SK-N-SH (cell line): Measurements from ENCODE around the gene YY1. TPM values are rescaled to one million over a fixed set of nuclear protein-coding genes. Genes with fewer than 3 reads are reported as not detected.
A peak's percentile ranks its signal among the peaks of the same experiment; 100 is the strongest.
"Not testable (repeated sequence)": the region's sequence is repeated elsewhere in the genome, so short reads cannot be mapped to it uniquely, and the experiment has no call there.

Experiments
- CTCF ChIA-PET: fragments of 300-600, 350-600 bp; formaldehyde crosslinking; extraction: SDS; loops from one replicate; lab custom pipeline; 2021; lab: Yijun Ruan, JAX
- POLR2A ChIA-PET: fragments of 350-600 bp; sonication (Branson Sonifier 250); formaldehyde crosslinking; extraction: SDS; loops from one replicate; lab custom pipeline; 2020; ENCODE audit warnings: antibody characterized with exemption, inconsistent platforms; lab: Yijun Ruan, JAX
- DNase-seq: peaks from one replicate; pipeline ENCODE4 v3.0.0; 2012
- H2AFZ ChIP-seq: fragments of 200-600 bp; sonication (generic); 2 replicates; pipeline ENCODE4 v1.8.1; 2016; ENCODE audit warnings: antibody characterized with exemption, mild to moderate bottlenecking, low read depth
- H3F3A ChIP-seq: fragments of 200-600 bp; sonication (generic); replicated peaks from 2 replicates; pipeline ENCODE3; 2016; ENCODE audit warnings: antibody characterized with exemption, mild to moderate bottlenecking; ENCODE audit not compliant: insufficient read depth
- H3K27ac ChIP-seq, 2 experiments: fragments of 200-500 bp in 1 of 2; fragments of 200-600 bp in 1 of 2; sonication (Bioruptor generic) in 1 of 2; sonication (generic), shearing (Covaris generic) in 1 of 2; 2 replicates each; pipeline versions ENCODE4 v1.5.1 to v1.6.1; 2014 to 2016; ENCODE audit warnings: low read depth in 2 of 2, inconsistent platforms in 1 of 2, low read length in 1 of 2, mild to moderate bottlenecking in 1 of 2, mixed read lengths in 1 of 2
- H3K27me3 ChIP-seq: fragments of 200-600 bp; sonication (generic), shearing (Covaris generic); 2 replicates; pipeline ENCODE4 v1.6.1; 2016; ENCODE audit warnings: mixed run types; ENCODE audit not compliant: insufficient read depth
- H3K36me3 ChIP-seq, 2 experiments: fragments of 200-500 bp in 1 of 2; fragments of 200-600 bp in 1 of 2; sonication (Bioruptor generic) in 1 of 2; sonication (generic) in 1 of 2; replicated peaks in 1 of 2; 2 replicates each; pipeline versions ENCODE3 to v1.5.1; 2014 to 2016; ENCODE audit warnings: low read length in 1 of 2, mild to moderate bottlenecking in 1 of 2; ENCODE audit not compliant: insufficient read depth in 2 of 2, control insufficient read depth in 1 of 2
- H3K4me1 ChIP-seq, 2 experiments: fragments of 200-500 bp in 1 of 2; fragments of 200-600 bp in 1 of 2; sonication (Bioruptor generic) in 1 of 2; sonication (generic), shearing (Covaris generic) in 1 of 2; 2 replicates each; pipeline versions ENCODE4 v1.5.1 to v1.6.1; 2014 to 2016; ENCODE audit warnings: low read depth in 1 of 2, low read length in 1 of 2, mixed run types in 1 of 2; ENCODE audit not compliant: insufficient read depth in 2 of 2, control insufficient read depth in 1 of 2
- H3K4me2 ChIP-seq: fragments of 200-600 bp; sonication (generic), shearing (Covaris generic); 2 replicates; pipeline ENCODE4 v1.6.1; 2017; ENCODE audit warnings: mixed run types
- H3K4me3 ChIP-seq, 2 experiments: fragments of 200-500 bp in 1 of 2; fragments of 200-600 bp in 1 of 2; sonication (Bioruptor generic) in 1 of 2; sonication (generic), shearing (Covaris generic) in 1 of 2; 2 replicates each; pipeline versions ENCODE4 v1.5.1 to v1.8.1; 2014 to 2016; ENCODE audit warnings: low read depth in 2 of 2, inconsistent platforms in 1 of 2, low read length in 1 of 2, mild to moderate bottlenecking in 1 of 2, mixed read lengths in 1 of 2, moderate library complexity in 1 of 2
- H3K79me2 ChIP-seq: fragments of 200-600 bp; sonication (generic); 2 replicates; pipeline ENCODE4 v1.8.1; 2017; ENCODE audit warnings: mild to moderate bottlenecking; ENCODE audit not compliant: insufficient read depth
- H3K9ac ChIP-seq: fragments of 200-600 bp; sonication (generic); 2 replicates; pipeline ENCODE4 v1.6.1; 2017; ENCODE audit warnings: mixed run types
- H3K9me2 ChIP-seq: fragments of 200-600 bp; sonication (generic); 2 replicates; pipeline ENCODE4 v1.6.1; 2017; ENCODE audit warnings: mixed run types
- H3K9me3 ChIP-seq: fragments of 200-600 bp; sonication (generic); 2 replicates; pipeline ENCODE4 v1.6.1; 2017; ENCODE audit warnings: mixed run types, mild to moderate bottlenecking, moderate library complexity
- H4K20me1 ChIP-seq: fragments of 200-600 bp; sonication (generic); 2 replicates; pipeline ENCODE4 v1.6.1; 2017; ENCODE audit warnings: mild to moderate bottlenecking, mixed run types; ENCODE audit not compliant: insufficient read depth
- GABPA ChIP-seq: IDR thresholded peaks from 2 replicates; pipeline ENCODE4 v1.4.0; 2012; ENCODE audit warnings: low read depth, mild to moderate bottlenecking
- GATA2 ChIP-seq: sonication (generic); formaldehyde crosslinking; IDR thresholded peaks from 2 replicates; pipeline ENCODE4 v1.5.0; 2020; ENCODE audit warnings: mild to moderate bottlenecking, missing genetic modification reagents
- MAX ChIP-seq: IDR thresholded peaks from 2 replicates; pipeline ENCODE4 v1.4.0; 2012; ENCODE audit warnings: low read depth
- REST ChIP-seq: IDR thresholded peaks from 2 replicates; pipeline ENCODE4 v1.6.1; 2012; ENCODE audit warnings: mild to moderate bottlenecking, low read depth, low read length, moderate library complexity
- WGBS: methylation state at CpG from one replicate; pipeline ENCODE4 v1.1.6; 2017; ENCODE audit warnings: low lambda C conversion rate; 5-methylcytosine and 5-hydroxymethylcytosine counted together
- polyA plus RNA-seq, 3 experiments: library from polyadenylated mRNA; depleted of rRNA; stranded (reverse); fragments of >200 nt; gene quantifications; 2 replicates each; pipeline ENCODE4 v1.2.3, GENCODE V29; 2012

The YY1 gene
- polyA plus RNA-seq, 1 of the 3 experiments (the other 2 are of a cell fraction), result 18.1 TPM

- Histone ChIP-seq H3K27me3 (no peaks in the 10 kb centered on the region), H3K4me1 (peaks cover 5 to 14% of the 10 kb centered on the region in 2 experiments), H3K4me2 (no peak overlapping the region), H3K36me3 (peaks cover 6 to 15% of the 10 kb centered on the region in 2 experiments), H3F3A (no peaks in the 10 kb centered on the region), H3K9me3 (no peaks in the 10 kb centered on the region), H3K9ac (no peak overlapping the region), H2AFZ (no peak overlapping the region)
- DNase-seq, result no peak
- WGBS, result 88% methylated on average over 4 of the region's 4 CpGs
- TF ChIP-seq MAX, result no peak
- TF ChIP-seq, all 33 proteins: peak for 0
- Histone ChIP-seq H4K20me1 (peaks cover 43% of the 10 kb centered on the region), H3K9me2 (no peaks in the 10 kb centered on the region), H3K79me2 (peaks cover 92% of the 10 kb centered on the region), H3K4me3 (no peak overlapping the region), H3K27ac (no peak overlapping the region)
- ChIA-PET POLR2A (interaction anchor here (0.8 kb wide), 1 partner anchor 57 kb away, joined by 3 read pairs; no protein-coding TSS in a partner anchor), CTCF (interaction anchor here (0.6 to 2.2 kb wide), 4 partner anchors 12 to 252 kb away, joined by 3 to 6 read pairs (median 4); no protein-coding TSS in a partner anchor)
Measured at GRCh38 chr14:100234511-100234910, 4.4 kb upstream of the YY1 start.

GRCh38 chr14:100236271-100236818 lies 2.6 kb upstream of the YY1 start:
- H3K27me3 ChIP-seq, H3K9me3 ChIP-seq, POLR2A ChIA-PET, H3F3A ChIP-seq, H3K9ac ChIP-seq, H2AFZ ChIP-seq, H3K9me2 ChIP-seq, DNase-seq: not testable (repeated sequence)
- CTCF ChIA-PET, result interaction anchor here (0.8 to 2.2 kb wide), 4 partner anchors 10 to 253 kb away, joined by 3 to 6 read pairs (median 4); no protein-coding TSS in a partner anchor
- WGBS, result 91% methylated on average over 12 of the region's 12 CpGs
- H3K4me3 ChIP-seq, result peak overlapping the region in 1 of 2 experiments; percentile 92; a peak in 2 of 4 replicates
- peak overlapping the region in 1 of 2 experiments; percentile 94; a peak in 1 of 4 replicates for H3K27ac ChIP-seq
- peak overlapping the region; percentile 93 for H3K4me2 ChIP-seq
- H3K4me1 ChIP-seq, result peaks cover 5 to 14% of the 10 kb centered on the region in 2 experiments
- peaks cover 87% of the 10 kb centered on the region for H3K79me2 ChIP-seq
- H4K20me1 ChIP-seq, result peaks cover 48% of the 10 kb centered on the region
- H3K36me3 ChIP-seq, result peaks cover 3 to 10% of the 10 kb centered on the region in 2 experiments

- peaks cover 9% of the 10 kb centered on the region for H3F3A ChIP-seq
- H4K20me1 ChIP-seq, result peaks cover 51% of the 10 kb centered on the region
- H3K9me2 ChIP-seq, result no peaks in the 10 kb centered on the region
- peaks cover 3 to 10% of the 10 kb centered on the region in 2 experiments for H3K36me3 ChIP-seq
- peaks cover 87% of the 10 kb centered on the region for H3K79me2 ChIP-seq
- ChIA-PET CTCF (interaction anchor here (0.8 to 2.2 kb wide), 4 partner anchors 10 to 253 kb away, joined by 3 to 6 read pairs (median 4); no protein-coding TSS in a partner anchor), POLR2A (interaction anchor here (1.1 kb wide), 1 partner anchor 12 kb away, joined by 4 read pairs; no protein-coding TSS in a partner anchor)
- no peaks in the 10 kb centered on the region for H3K27me3 ChIP-seq
- DNase-seq, result no peak
- TF ChIP-seq GATA2 (no peak), REST (no peak), GABPA (no peak)
- peaks cover 5 to 14% of the 10 kb centered on the region in 2 experiments for H3K4me1 ChIP-seq
- H3K4me3 ChIP-seq, result peak overlapping the region; percentile 92; a peak in 3 of 4 replicates
- no peak overlapping the region for H2AFZ ChIP-seq
- H3K9me3 ChIP-seq, result no peaks in the 10 kb centered on the region
- peak overlapping the region; percentile 93 for H3K4me2 ChIP-seq
- H3K27ac ChIP-seq, result peak overlapping the region in 1 of 2 experiments; percentile 94; a peak in 1 of 4 replicates
- peak overlapping the region; percentile 98 for H3K9ac ChIP-seq
Measured at GRCh38 chr14:100236881-100237280, 2.1 kb upstream of the YY1 start.
